Mesothelial cell of epicardium (in vitro differentiated cells): ENCODE results near the gene PAPLN. TPM values are rescaled to one million over a fixed set of nuclear protein-coding genes. Genes with fewer than 3 reads are reported as not detected.
A peak's percentile ranks its signal among the peaks of the same experiment; 100 is the strongest.

Source experiments
- DNase-seq, 2 experiments: peaks; one replicate each; pipeline ENCODE4 v3.0.0; 2021; ENCODE audit warnings: low spot score in 2 of 2; ENCODE audit not compliant: unreplicated experiment in 2 of 2
- H3K27ac Mint-ChIP-seq: 2 replicates; pipeline ENCODE4 v1.8.0; 2021; ENCODE audit warnings: mixed read lengths
- H3K27me3 Mint-ChIP-seq: 2 replicates; pipeline ENCODE4 v1.8.0; 2021; ENCODE audit warnings: low read depth, mixed read lengths
- H3K36me3 Mint-ChIP-seq: 2 replicates; pipeline ENCODE4 v1.8.0; 2021; ENCODE audit warnings: mixed read lengths
- H3K4me1 Mint-ChIP-seq: 2 replicates; pipeline ENCODE4 v1.8.0; 2021; ENCODE audit warnings: mixed read lengths
- H3K4me3 Mint-ChIP-seq: 2 replicates; pipeline ENCODE4 v1.8.0; 2021; ENCODE audit warnings: mild to moderate bottlenecking, moderate library complexity, mixed read lengths
- H3K9me3 Mint-ChIP-seq: 2 replicates; pipeline ENCODE4 v1.8.0; 2021; ENCODE audit warnings: mixed read lengths
- CTCF ChIP-seq: fragments of 200-600 bp; sonication (generic); IDR thresholded peaks from one replicate; pipeline ENCODE4 v1.5.0; 2021; ENCODE audit warnings: antibody characterized with exemption; ENCODE audit not compliant: unreplicated experiment
- total RNA-seq: library from RNA; stranded (reverse); gene quantifications from 3 replicates; pipeline ENCODE4 v1.2.1, GENCODE V29; 2021

PAPLN gene
- total RNA-seq, 1 donor from 2014 or later: 10.6 TPM

GRCh38 chr14:73221945-73222344 is 15.4 kb upstream of the PAPLN start:
- no peak for DNase-seq
- no peak overlapping the region for H3K4me3 Mint-ChIP-seq
- peaks cover 40% of the 10 kb centered on the region for H3K36me3 Mint-ChIP-seq
- no peaks in the 10 kb centered on the region for H3K4me1 Mint-ChIP-seq
- H3K27me3 Mint-ChIP-seq: no peaks in the 10 kb centered on the region
- no peak for TF ChIP-seq CTCF
- no peak overlapping the region for H3K27ac Mint-ChIP-seq
- no peaks in the 10 kb centered on the region for H3K9me3 Mint-ChIP-seq

GRCh38 chr14:73223049-73223448 is 14.3 kb upstream of the PAPLN start:
- TF ChIP-seq CTCF: no peak
- H3K9me3 Mint-ChIP-seq: no peaks in the 10 kb centered on the region
- DNase-seq: no peak
- H3K27me3 Mint-ChIP-seq: no peaks in the 10 kb centered on the region
- H3K4me1 Mint-ChIP-seq: peaks cover 4% of the 10 kb centered on the region
- H3K27ac Mint-ChIP-seq: no peak overlapping the region
- peaks cover 34% of the 10 kb centered on the region for H3K36me3 Mint-ChIP-seq
- H3K4me3 Mint-ChIP-seq: no peak overlapping the region

- Mint-ChIP-seq H3K27me3 (no peaks in the 10 kb centered on the region), H3K36me3 (peaks cover 17% of the 10 kb centered on the region), H3K4me3 (no peak overlapping the region), H3K27ac (no peak overlapping the region), H3K9me3 (no peaks in the 10 kb centered on the region), H3K4me1 (peaks cover 12% of the 10 kb centered on the region)
- no peak for TF ChIP-seq CTCF
- no peak for DNase-seq
These were observed 11.8 kb upstream of the PAPLN start for GRCh38 chr14:73225496-73225895.

GRCh38 chr14:73227812-73228781 is 9.2 kb upstream of the PAPLN start:
- Mint-ChIP-seq H3K36me3 (peaks cover 7% of the 10 kb centered on the region), H3K9me3 (no peaks in the 10 kb centered on the region), H3K27ac (peak overlapping the region; percentile 77), H3K4me1 (peaks cover 24% of the 10 kb centered on the region), H3K4me3 (no peak overlapping the region), H3K27me3 (peaks cover 7% of the 10 kb centered on the region)
- TF ChIP-seq CTCF: no peak
- no peak for DNase-seq

- Mint-ChIP-seq H3K4me3 (no peak overlapping the region), H3K4me1 (peaks cover 31% of the 10 kb centered on the region), H3K9me3 (no peaks in the 10 kb centered on the region), H3K27ac (no peak overlapping the region), H3K27me3 (peaks cover 27% of the 10 kb centered on the region), H3K36me3 (peaks cover 7% of the 10 kb centered on the region)
- no peak for DNase-seq
- no peak for TF ChIP-seq CTCF
These were observed 7.3 kb upstream of the PAPLN start for GRCh38 chr14:73230051-73230450.
